Tibial artery (tissue), 4 donors: Measurements from ENCODE around the gene MTHFD1L.
"Not testable (repeated sequence)": the region's sequence is repeated elsewhere in the genome, so short reads cannot be mapped to it uniquely, and the experiment has no call there.

Source experiments
- DNase-seq, 2 donors: peaks; one replicate each; pipeline ENCODE4 v3.0.0-alpha.2; 2019
- H3K27ac ChIP-seq, 2 donors: fragments of 200-600 bp; sonication (generic) in 1 of 2; 1 replicate in 1 of 2; 2 replicates in 1 of 2; pipeline ENCODE4 v1.5.1; 2018 to 2019; ENCODE audit warnings: mild to moderate bottlenecking in 1 of 2
- H3K27me3 ChIP-seq, 2 donors: fragments of 200-600 bp; sonication (generic) in 1 of 2; one replicate each; pipeline versions ENCODE4 v1.5.1 to v1.6.0; 2016 to 2019
- H3K36me3 ChIP-seq, 3 donors: fragments of 200-600 bp; sonication (generic) in 2 of 3; one replicate each; pipeline ENCODE4 v1.5.1; 2016 to 2019; ENCODE audit warnings: mild to moderate bottlenecking in 2 of 3
- H3K4me1 ChIP-seq, 4 donors: fragments of 200-600 bp; sonication (generic) in 2 of 4; 1 replicate in 3 of 4; 2 replicates in 1 of 4; pipeline ENCODE4 v1.5.1; 2016 to 2019
- H3K4me3 ChIP-seq, 2 donors: fragments of 200-600 bp; sonication (generic) in 1 of 2; 1 replicate in 1 of 2; 2 replicates in 1 of 2; pipeline ENCODE4 v1.5.1; 2018 to 2019; ENCODE audit warnings: mild to moderate bottlenecking in 2 of 2
- H3K9me3 ChIP-seq, 3 donors: fragments of 200-600 bp; sonication (generic) in 1 of 3; one replicate each; pipeline ENCODE4 v1.5.1; 2016 to 2019
- CTCF ChIP-seq, 2 experiments: fragments of 200-600 bp in 1 of 2; fragments of 450-650 bp in 1 of 2; IDR thresholded peaks; one replicate each; pipeline ENCODE4 v1.5.1; 2017 to 2019; ENCODE audit warnings: antibody characterized with exemption in 2 of 2, mild to moderate bottlenecking in 1 of 2, moderate library complexity in 1 of 2
- intact Hi-C: fragments of 100-400 bp; cut with DNase I; formaldehyde crosslinking; loops from one replicate; pipeline ENCODE4 v1.15.0; 2023; ENCODE audit warnings: low total_unique reads

The MTHFD1L gene

DNA sequence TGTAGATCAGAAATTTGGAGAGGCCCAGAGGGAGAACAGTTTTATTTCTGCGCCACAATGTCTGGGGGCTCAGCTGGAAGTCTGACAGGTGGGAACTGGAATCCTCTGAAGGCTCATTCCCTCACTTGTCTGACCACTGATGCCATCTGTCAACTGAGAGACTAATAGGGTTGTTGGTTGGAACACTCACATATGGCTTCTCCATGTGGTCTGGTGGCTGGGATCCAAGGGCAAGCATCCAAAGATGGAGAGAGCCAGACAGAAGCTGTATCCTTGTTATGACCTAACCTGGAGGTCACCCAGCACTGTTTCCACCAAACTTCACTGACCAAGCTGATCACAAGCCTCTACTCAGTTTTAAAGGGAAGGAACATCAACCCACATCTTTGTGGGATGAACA is 256.4 kb downstream of the MTHFD1L start:
- Histone ChIP-seq H3K27me3 (no peaks in the 10 kb centered on the region), H3K4me1 (peaks cover 0 to 15% (median 2%) of the 10 kb centered on the region in 4 donors), H3K4me3 (no peak overlapping the region), H3K9me3 (no peaks in the 10 kb centered on the region), H3K27ac (no peak overlapping the region), H3K36me3 (no peaks in the 10 kb centered on the region)
- DNase-seq: no peak
- intact Hi-C loops: loop anchor here (10.0 kb wide), 1 partner anchor 93 kb away; no protein-coding TSS in a partner anchor
- TF ChIP-seq CTCF (IDR thresholded peaks at IDR 0.05): no peak

DNA sequence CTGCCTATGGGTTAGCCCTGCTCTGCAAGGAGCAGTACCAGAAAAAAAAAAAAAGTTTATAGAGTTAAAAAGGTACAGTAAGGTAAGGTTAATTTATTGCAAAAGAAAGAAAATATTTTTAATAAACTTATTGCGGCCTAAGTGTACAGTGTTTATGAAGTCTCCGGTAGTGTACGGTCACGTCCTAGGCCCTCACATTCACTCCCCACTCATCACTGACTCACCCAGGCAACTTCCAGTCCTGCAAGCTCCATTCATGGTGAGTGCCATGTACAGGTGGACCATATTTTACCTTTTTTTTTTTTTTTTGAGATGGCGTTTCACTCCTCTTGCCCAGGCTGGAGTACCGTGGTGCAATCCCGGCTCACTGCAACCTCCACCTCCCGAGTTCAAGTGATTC is 258.1 kb downstream of the MTHFD1L start:
- intact Hi-C loops: loop anchor here (10.0 kb wide), 1 partner anchor 91 kb away; no protein-coding TSS in a partner anchor
- H3K36me3 ChIP-seq, H3K27ac ChIP-seq, H3K4me3 ChIP-seq, H3K9me3 ChIP-seq, DNase-seq, H3K27me3 ChIP-seq: not testable (repeated sequence)
- H3K4me1 ChIP-seq: peaks cover 0 to 15% (median 2%) of the 10 kb centered on the region in 4 donors

DNA sequence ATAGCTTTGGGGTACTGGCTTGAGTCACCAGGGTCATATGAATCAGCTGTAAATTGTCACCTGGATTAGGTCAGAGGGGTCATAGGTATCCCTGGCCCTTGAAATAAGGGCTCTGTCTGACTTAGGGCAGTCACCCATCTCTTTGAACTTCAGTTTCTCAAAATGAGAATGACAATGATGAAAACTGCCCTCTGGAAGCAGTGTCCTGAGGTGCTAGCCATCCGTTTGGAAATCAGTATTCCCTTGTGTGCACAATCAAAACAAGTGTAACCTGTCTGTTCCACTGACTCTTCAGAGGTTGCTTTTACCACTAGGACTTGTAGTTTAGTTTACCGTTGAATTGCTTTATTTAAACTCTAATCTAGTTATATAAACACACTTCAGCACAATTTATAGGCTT is 259.7 kb downstream of the MTHFD1L start:
- H3K9me3 ChIP-seq, H3K4me3 ChIP-seq, H3K27ac ChIP-seq, DNase-seq, H3K27me3 ChIP-seq, H3K36me3 ChIP-seq: not testable (repeated sequence)
- intact Hi-C loops: loop anchor here (10.0 kb wide), 1 partner anchor 90 kb away; no protein-coding TSS in a partner anchor
- peaks cover 0 to 15% (median 2%) of the 10 kb centered on the region in 4 donors for H3K4me1 ChIP-seq

- not testable (repeated sequence) for H3K4me3 ChIP-seq, H3K9me3 ChIP-seq, H3K27ac ChIP-seq, H3K36me3 ChIP-seq, H3K27me3 ChIP-seq
- H3K4me1 ChIP-seq: peaks cover 0 to 15% (median 2%) of the 10 kb centered on the region in 4 donors
- intact Hi-C loops: loop anchor here (10.0 kb wide), 1 partner anchor 89 kb away; no protein-coding TSS in a partner anchor
- peak in 1 of 2 donors; percentile 28 for DNase-seq
These were observed 260.3 kb downstream of the MTHFD1L start for GRCh38 chr6:151125651-151126416.

GRCh38 chr6:151126417-151126724 is 260.9 kb downstream of the MTHFD1L start:
- not testable (repeated sequence) for DNase-seq, H3K9me3 ChIP-seq, H3K36me3 ChIP-seq, H3K27me3 ChIP-seq, H3K27ac ChIP-seq, H3K4me3 ChIP-seq
- peaks cover 0 to 15% (median 2%) of the 10 kb centered on the region in 4 donors for H3K4me1 ChIP-seq
- intact Hi-C loops: loop anchor here (10.0 kb wide), 1 partner anchor 88 kb away; no protein-coding TSS in a partner anchor

- DNase-seq, H3K4me3 ChIP-seq, H3K36me3 ChIP-seq, H3K27ac ChIP-seq, H3K9me3 ChIP-seq, H3K27me3 ChIP-seq: not testable (repeated sequence)
- H3K4me1 ChIP-seq: peaks cover 0 to 15% (median 2%) of the 10 kb centered on the region in 4 donors
- intact Hi-C loops: loop anchor here (10.0 kb wide), 1 partner anchor 88 kb away; no protein-coding TSS in a partner anchor
These were observed 261.8 kb downstream of the MTHFD1L start for GRCh38 chr6:151127133-151127798.

DNA sequence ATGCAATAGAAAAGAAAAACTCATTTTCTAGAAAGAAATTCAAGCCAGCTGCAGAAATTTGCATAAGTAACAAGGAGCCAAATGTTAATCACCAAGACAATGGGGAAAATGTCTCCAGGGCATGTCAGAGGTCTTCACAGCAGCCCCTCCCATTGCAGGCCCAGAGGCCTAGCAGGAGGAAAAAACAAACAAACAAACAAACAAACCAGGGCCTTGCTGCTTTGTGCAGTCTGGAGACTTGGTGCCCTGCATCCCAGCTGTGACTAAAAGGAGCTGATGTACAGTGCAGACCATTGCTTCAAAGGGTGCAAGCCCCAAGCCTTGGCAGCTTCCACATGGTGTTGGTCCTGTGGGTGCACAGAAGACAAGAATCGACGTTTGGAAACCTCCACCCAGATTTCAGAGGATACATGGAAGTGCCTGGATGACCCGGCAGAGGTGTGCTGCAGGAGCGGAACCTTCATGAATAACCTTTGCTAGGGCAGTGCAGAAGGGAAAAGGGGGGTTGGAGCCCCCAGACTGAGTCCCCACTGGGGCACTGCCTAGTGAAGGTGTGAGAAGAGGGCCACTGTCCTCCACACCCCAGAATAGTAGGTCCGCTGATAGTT is 263.4 kb downstream of the MTHFD1L start:
- Histone ChIP-seq H3K27me3 (no peaks in the 10 kb centered on the region), H3K4me1 (peaks cover 0 to 10% (median 2%) of the 10 kb centered on the region in 4 donors), H3K27ac (no peak overlapping the region), H3K9me3 (peaks cover 0 to 6% (median 0%) of the 10 kb centered on the region in 3 donors), H3K4me3 (no peak overlapping the region), H3K36me3 (no peaks in the 10 kb centered on the region)
- no peak for DNase-seq
- intact Hi-C loops: loop anchor here (10.0 kb wide), 1 partner anchor 86 kb away; no protein-coding TSS in a partner anchor
- no peak for TF ChIP-seq CTCF (IDR thresholded peaks at IDR 0.05)

GRCh38 chr6:151130329-151130728 is 264.8 kb downstream of the MTHFD1L start:
- Histone ChIP-seq H3K27me3 (no peaks in the 10 kb centered on the region), H3K36me3 (no peaks in the 10 kb centered on the region), H3K4me1 (peaks cover 0 to 10% (median 2%) of the 10 kb centered on the region in 4 donors), H3K27ac (no peak overlapping the region), H3K9me3 (peaks cover 0 to 6% (median 3%) of the 10 kb centered on the region in 3 donors), H3K4me3 (no peak overlapping the region)
- no peak for DNase-seq
- TF ChIP-seq CTCF (IDR thresholded peaks at IDR 0.05): no peak
- intact Hi-C loops: no loop called here
